Measurements from ENCODE around the gene TWIST2. TPM values are rescaled to one million over a fixed set of nuclear protein-coding genes. Genes with fewer than 3 reads are reported as not detected.

The TWIST2 gene
- total RNA-seq, 1 donor from 2014 or later: 8.4 TPM

- TF ChIP-seq, protein P1, sequence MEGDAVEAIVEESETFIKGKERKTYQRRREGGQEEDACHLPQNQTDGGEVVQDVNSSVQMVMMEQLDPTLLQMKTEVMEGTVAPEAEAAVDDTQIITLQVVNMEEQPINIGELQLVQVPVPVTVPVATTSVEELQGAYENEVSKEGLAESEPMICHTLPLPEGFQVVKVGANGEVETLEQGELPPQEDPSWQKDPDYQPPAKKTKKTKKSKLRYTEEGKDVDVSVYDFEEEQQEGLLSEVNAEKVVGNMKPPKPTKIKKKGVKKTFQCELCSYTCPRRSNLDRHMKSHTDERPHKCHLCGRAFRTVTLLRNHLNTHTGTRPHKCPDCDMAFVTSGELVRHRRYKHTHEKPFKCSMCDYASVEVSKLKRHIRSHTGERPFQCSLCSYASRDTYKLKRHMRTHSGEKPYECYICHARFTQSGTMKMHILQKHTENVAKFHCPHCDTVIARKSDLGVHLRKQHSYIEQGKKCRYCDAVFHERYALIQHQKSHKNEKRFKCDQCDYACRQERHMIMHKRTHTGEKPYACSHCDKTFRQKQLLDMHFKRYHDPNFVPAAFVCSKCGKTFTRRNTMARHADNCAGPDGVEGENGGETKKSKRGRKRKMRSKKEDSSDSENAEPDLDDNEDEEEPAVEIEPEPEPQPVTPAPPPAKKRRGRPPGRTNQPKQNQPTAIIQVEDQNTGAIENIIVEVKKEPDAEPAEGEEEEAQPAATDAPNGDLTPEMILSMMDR (IDR thresholded peaks at IDR 0.05): no peak
- ATAC-seq: no peak
- Histone ChIP-seq H3K4me3 (no peak overlapping the region), H3K27ac (no peak overlapping the region), H3K4me1 (no peaks in the 10 kb centered on the region), H3K27me3 (ENCODE audit: low read depth) (peaks cover 3% of the 10 kb centered on the region), H3K9me3 (no peaks in the 10 kb centered on the region), H3K36me3 (no peaks in the 10 kb centered on the region)
- no peak for DNase-seq
- intact Hi-C loops (cut with DNase I): no loop called here
Measured at GRCh38 chr2:238915596-238915995, 67.7 kb downstream of the TWIST2 start.

- TF ChIP-seq, protein P1 (IDR thresholded peaks at IDR 0.05): no peak
- intact Hi-C loops (cut with DNase I): no loop called here
- Histone ChIP-seq H3K4me3 (no peak overlapping the region), H3K36me3 (no peaks in the 10 kb centered on the region), H3K27me3 (ENCODE audit: low read depth) (peaks cover 3% of the 10 kb centered on the region), H3K9me3 (no peaks in the 10 kb centered on the region), H3K27ac (no peak overlapping the region), H3K4me1 (no peaks in the 10 kb centered on the region)
- DNase-seq (no peak), ATAC-seq (no peak)
Measured at GRCh38 chr2:238916176-238916874, 68.4 kb downstream of the TWIST2 start.

GRCh38 chr2:238916875-238917590 lies 69.1 kb downstream of the TWIST2 start:
- no peaks in the 10 kb centered on the region for H3K9me3 ChIP-seq
- H3K27me3 ChIP-seq (ENCODE audit: low read depth): peaks cover 3% of the 10 kb centered on the region
- intact Hi-C loops (cut with DNase I): no loop called here
- DNase-seq: no peak
- no peak overlapping the region for H3K27ac ChIP-seq
- no peak overlapping the region for H3K4me3 ChIP-seq
- no peaks in the 10 kb centered on the region for H3K4me1 ChIP-seq
- ATAC-seq: no peak
- TF ChIP-seq, protein P1 (IDR thresholded peaks at IDR 0.05): no peak
- no peaks in the 10 kb centered on the region for H3K36me3 ChIP-seq

DNA sequence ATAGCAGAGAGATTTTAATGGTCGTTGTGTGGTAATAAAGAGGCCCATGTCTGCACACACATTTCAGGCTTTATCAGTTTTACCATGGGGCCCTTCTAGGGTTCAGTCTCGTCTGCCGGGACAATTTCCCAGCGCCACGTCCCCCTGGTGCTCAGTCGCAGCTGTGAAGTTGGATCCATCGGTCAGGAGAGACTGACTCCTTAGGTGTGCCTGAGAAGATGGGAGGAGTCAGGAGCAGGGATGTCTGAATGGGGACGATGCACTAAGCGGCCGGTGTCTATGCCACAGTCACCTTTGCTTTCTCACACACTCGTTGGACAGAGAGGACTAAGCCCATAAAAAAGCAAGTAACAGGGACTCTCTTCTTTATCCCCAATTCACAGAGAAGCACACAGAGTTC lies 71.4 kb downstream of the TWIST2 start:
- Histone ChIP-seq H3K27ac (no peak overlapping the region), H3K27me3 (ENCODE audit: low read depth) (peaks cover 3% of the 10 kb centered on the region), H3K9me3 (no peaks in the 10 kb centered on the region), H3K36me3 (no peaks in the 10 kb centered on the region), H3K4me1 (no peaks in the 10 kb centered on the region), H3K4me3 (no peak overlapping the region)
- TF ChIP-seq, protein P1 (IDR thresholded peaks at IDR 0.05): no peak
- DNase-seq: no peak
- no peak for ATAC-seq
- intact Hi-C loops (cut with DNase I): no loop called here

GRCh38 chr2:238920053-238920452 lies 72.2 kb downstream of the TWIST2 start:
- H3K27me3 ChIP-seq (ENCODE audit: low read depth): peaks cover 3% of the 10 kb centered on the region
- TF ChIP-seq, protein P1 (IDR thresholded peaks at IDR 0.05): no peak
- DNase-seq: no peak
- no peak overlapping the region for H3K4me3 ChIP-seq
- no peaks in the 10 kb centered on the region for H3K36me3 ChIP-seq
- H3K4me1 ChIP-seq: no peaks in the 10 kb centered on the region
- no peak overlapping the region for H3K27ac ChIP-seq
- no peaks in the 10 kb centered on the region for H3K9me3 ChIP-seq
- intact Hi-C loops (cut with DNase I): no loop called here
- no peak for ATAC-seq
